Muscle of back (tissue), 11 donors: Measurements from ENCODE around the gene CA12. TPM values are rescaled to one million over a fixed set of nuclear protein-coding genes. Genes with fewer than 3 reads are reported as not detected.

Source experiments
- DNase-seq, 3 donors: peaks; one replicate each; pipeline versions ENCODE4 v3.0.0 to v3.0.0-alpha.2; 2013
- polyA plus RNA-seq, 10 donors: library from polyadenylated mRNA; unstranded; fragments of 120-200 nt; gene quantifications; one replicate each; pipeline ENCODE4 v1.2.1, GENCODE V29; 2013; ENCODE audit not compliant: insufficient read length in 10 of 10

Gene CA12
- polyA plus RNA-seq, 10 donors, result 0.39 to 1.9 (median 1.0) TPM

DNA sequence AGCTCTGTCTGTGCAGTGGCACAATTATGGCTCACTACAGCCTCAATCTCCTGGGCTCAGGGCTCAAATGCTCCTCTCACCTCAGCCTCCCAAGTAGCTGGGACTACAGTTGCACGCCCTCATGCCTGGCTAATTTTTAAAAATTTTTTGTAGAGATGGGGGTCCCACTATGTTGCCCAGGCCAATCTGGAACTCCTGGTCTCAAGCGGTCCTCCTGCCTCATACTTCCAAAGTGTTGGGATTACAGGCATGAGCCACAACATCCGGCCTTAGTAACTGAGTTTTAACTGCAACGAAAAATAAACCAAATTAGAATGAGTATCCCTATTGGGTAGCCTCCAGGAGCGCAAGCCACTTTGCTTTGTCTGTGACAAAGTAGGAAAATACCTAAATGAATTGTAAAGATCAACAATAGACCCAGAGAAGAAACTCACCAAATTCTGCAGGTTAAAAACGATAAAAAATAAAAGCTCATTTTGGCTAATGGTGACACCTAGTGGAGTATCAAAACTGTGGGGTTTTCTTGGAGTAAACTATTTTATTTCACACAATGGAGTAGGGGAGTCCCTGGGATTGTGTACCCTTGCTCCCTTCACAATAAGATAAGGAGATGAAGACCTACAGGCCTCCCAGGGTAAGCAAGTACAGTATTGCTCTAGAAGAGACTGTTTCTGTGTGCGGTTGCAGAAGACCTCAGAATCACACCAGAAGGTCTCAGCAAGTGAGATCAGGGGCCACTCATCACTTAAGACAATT lies 21.0 kb upstream of the CA12 start:
- peak; percentile 43 to 63 (median 46) for DNase-seq

DNA sequence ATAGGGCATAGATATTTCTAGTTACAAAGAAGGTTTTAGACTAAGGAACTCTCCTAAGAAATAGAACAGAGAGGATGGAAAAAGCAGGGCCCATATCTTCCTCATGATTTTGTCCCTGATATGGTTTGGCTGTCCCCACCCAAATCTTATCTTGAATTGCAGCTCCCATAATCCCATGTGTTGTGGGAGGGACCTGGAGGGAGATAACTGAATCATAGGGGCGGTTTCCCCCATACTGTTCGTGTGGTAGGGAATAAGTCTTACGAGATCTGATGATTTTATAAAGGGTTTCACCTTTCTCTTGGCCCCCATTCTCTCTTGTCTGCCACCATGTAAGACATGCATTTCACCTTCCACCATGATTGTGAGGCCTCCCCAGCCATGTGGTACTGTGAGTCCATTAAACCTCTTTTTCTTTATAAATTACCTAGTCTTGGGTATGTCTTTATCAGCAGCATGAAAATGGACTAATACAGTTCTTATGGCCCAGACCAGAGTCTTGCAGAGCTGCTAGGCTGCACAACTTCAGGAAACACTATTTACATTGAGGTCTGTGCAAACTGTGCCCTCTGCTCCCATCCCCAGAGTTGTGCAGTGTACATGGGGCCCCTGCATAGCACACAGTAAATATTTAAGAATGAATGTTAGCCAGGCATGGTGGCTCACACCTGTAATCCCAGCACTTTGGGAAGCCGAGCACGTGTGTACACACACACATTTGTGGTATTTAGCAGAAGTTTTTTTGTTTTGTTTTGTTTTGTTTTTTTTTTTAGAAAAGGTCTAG lies 20.3 kb upstream of the CA12 start:
- no peak for DNase-seq

DNA sequence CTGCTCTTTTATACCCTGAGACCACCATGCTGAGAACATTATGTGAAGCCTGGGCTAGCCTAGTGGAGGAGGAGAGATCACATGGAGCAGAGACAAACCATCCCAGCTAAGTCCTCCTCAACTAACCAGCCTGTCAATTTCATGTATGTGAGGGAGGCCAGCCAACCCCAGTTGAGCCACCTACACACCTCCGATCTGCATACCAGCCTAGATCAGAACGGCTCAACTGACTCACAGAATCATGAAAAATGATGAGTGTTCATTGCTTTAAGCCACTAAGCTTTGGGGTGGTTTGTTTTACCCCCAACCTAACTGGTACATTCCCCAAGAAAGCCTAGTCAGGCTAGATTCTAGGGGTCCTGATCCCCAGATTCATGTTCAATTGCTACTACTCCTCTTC lies 19.4 kb upstream of the CA12 start:
- DNase-seq, result no peak

DNA sequence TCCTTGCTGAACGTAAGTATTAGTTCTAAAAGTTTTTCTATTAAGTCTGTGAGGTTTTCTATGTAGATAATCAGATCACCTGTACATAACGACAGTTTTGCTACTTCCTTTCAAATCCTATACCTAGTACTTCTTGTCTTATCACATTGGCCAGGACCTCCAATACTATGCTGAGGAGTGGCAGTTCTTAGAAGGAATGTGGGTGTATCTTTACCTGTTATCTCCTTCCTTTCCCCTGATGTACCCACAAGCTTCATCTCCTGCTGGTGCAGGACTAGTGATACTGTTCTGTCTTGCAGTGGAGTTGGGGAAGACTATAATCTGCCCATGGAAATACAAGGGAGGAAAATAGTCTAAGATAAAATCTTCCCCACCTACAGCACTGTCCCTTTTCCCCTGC lies 16.8 kb upstream of the CA12 start:
- no peak for DNase-seq

DNA sequence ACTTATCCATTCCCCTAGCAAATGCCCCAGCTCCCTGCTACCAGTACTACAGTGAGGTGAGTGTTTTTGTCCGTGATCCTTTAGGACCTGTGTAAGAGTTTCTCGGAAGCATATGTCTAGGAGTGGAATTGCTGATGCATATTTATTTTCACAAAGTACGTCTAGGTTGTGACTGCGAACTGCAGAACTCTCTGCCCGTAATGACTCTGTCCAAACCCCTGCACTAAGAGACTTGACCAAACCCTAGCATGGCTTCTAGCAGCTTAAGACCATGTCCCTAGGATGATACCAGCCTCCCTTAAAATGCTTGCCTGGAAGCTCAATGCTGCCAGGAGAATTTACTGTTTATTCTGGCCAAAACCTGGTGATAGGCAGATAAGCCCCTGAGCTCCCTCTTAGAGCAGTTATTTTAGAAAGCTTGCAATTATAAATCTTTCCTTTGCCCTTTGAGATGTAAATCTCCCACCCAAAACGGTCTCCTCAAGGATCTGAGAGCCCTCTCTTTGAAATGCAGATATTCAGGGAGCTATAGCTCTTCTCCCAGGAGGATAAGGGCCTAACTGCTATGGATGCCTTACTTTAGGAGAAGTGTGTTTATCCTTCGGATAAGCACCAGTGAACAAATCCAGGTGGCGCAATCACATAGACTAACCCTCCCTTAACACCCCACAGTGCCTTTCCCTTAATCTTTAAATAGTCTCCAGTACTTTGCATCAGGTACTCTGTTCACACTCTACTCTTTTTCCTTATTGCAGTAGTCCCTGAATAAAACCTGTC lies 14.7 kb upstream of the CA12 start:
- DNase-seq, result no peak

DNA sequence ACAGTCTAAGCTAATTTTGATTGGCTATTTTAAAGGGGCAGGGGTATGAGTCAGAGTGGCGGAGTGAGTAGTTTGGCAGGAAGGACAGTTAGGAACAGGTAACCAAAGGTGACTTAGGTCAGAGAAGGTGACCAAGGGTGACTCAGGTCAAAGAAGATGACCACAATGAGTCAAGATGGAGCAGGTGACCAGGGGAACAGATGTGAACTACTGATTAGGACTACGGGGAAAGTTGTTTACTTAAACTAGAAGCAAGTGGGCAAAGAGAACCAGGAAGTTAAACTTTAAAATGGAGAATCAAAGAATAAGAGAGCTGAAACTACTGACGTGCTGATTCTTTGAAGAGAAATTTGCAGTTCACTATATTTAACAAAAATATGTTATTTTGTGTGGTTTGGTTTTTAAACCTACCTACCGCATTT lies 14.1 kb upstream of the CA12 start:
- DNase-seq, result no peak

DNA sequence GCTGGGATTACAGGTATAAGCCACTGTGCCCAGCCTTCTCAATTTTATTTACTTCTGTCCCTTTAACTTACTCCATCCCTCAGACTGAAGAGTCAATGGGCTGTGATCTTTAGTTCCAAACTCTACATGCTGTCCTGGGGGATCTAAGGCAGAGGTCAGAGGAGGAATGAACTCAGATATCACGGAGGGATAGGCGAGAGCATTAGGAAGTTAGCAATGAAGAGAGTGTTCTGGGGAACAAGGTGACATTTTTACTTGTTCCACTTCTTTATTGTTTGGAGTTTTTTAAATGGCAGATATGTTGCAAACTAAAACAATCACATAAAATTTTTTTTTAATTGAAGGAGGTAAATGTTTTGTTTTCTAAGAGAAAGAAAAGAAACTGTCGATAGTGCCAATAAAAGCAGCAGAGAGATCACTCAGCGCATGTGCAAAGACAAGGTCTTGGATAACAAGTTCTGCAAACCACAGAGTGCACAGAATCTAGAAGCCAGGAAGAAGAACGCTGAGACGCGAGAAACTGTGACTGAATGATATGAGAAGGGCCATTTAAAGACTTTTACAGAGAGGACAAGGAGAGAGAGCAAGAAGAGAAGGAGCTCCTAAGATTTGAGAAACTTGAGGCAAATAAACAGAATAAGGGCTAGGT lies 10.8 kb upstream of the CA12 start:
- DNase-seq, result no peak

DNA sequence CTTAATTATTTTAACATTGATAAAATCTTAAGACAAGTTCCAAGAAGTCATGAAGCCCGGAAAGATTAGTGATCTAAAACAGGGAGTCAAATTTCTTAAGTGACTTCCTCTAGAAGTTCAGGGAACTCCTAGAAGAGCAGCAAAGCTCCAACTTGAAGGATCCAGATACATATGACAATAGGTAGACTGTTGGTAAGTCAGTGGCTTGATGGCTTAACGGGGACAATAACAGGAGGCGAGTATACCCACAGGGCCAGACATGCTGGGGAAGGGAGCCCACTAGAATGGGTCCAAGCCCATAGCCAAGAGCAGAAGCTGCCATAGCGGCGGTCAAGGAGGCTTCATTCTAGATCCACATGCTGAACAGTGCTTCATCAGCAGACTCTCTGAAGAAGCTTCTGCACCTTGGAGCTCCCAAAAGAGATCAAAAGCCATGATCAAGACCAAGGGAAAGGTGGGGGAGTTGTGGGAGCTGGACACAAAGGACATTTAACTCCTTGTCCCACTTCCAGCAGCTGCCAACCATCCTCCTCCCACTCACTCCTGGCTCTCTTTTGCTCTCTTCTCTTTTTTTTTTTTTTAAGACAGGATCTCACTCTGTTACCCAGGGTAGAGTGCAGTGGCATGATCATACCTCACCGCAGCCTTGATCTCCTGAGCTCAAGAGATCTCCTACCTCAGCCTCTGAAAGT lies 10.2 kb upstream of the CA12 start:
- no peak for DNase-seq

DNA sequence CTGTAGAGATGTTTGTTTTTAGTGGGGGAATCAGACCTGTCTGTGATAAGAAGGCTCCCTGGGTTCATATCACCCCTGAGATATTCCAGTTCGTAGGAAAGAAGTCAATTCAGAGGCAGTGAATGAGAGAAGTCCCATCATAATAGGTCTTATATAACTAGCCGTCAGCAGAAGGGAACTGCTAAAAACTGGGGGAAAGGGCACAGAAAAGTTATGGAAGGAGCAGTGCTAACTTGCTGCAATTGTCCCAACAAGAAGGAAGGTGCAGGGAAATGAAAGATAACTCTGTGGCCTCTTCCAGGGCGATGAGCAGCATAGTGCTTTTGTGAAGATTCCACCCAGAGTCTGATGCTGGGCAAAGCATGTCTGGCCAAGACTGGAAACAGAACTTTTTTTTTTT lies 9.0 kb upstream of the CA12 start:
- DNase-seq, result no peak

DNA sequence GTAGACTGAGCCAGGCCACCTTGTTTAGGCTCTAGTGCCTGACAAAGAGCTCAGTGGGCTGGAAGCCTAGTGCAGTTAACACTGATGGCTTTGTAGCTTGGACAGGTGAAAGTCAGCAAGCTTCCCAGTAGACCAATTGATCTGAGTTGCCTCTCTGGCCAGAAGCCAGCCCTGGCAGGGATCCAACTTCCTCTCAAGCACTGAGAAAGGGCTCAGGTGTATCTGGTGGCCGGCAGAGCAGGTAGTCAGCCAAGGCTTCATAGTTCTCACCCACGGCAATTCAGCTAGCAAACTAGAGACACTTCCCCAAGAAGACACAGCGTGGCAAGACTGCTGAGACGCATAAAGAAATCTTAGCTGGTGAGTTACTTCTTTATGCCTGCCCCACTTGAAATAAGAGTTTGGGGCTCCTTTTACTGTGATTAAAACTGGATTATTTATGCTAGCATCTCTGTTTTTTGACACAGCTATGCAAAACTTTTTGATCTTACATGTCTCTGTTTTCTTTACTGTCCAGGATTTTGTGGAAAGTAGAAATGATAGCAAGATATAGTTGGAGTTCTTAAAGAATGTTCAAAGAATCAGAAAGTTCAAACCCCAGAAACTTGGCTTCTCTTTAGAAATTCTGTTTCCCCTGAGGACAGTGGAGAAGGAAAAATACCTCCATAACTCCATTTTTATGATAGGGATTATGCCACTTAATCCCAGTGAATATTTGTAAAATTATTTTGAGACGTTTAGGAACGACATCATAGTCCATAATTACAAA lies 8.4 kb upstream of the CA12 start:
- no peak for DNase-seq

DNA sequence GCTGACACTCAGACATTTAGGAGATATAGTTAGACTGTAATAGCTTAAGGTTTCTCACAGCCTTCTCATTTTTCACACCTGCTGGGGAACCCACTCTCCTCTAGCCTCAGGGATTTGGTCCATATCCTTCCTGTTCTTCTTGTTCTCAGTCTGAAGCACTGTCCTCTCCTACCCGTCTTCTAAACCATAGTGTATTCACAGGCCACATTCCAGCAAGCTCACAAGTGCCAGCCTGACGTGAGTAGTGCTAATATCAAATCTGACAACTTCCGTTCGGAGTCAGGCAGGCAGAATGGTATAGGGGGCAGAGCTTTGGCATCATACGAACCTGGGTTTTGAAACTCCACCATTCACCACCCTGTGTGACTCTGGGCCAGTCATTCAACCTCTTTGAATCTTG lies 6.9 kb upstream of the CA12 start:
- no peak for DNase-seq

DNA sequence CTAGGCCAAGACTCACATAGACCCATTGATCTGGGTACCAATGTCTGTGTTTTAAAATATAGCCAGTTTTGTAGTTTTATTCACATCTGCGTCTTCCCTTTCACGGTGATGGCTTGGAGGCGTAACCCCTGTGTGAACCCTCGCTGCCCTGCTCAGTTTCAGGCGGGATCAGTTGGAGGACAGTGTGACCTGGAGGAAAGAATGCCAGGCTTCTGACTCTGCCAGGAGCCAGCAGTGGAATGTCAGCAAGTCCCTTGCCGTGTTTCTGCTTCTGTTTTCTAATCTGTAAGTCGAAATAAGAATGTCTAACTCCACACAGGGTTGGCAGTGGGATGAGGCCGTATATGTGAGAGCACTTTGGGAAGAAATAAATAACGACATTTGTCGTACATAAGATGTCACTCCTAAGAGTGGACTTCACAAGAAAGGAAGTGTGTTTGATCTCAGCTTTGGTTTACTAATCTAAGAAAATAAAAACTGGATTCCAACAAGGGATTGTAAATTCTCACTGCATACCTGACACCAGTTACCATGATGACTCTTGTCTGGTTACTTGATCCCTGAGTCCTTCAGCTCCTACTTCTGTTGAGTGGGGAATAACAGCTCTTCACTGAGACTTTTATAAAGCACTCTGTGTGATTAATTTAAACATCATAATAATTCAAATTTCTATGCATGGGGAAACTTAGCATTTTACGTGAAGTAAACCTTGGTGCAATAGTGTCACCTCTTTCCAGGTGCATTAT lies 6.3 kb upstream of the CA12 start:
- DNase-seq, result no peak

DNA sequence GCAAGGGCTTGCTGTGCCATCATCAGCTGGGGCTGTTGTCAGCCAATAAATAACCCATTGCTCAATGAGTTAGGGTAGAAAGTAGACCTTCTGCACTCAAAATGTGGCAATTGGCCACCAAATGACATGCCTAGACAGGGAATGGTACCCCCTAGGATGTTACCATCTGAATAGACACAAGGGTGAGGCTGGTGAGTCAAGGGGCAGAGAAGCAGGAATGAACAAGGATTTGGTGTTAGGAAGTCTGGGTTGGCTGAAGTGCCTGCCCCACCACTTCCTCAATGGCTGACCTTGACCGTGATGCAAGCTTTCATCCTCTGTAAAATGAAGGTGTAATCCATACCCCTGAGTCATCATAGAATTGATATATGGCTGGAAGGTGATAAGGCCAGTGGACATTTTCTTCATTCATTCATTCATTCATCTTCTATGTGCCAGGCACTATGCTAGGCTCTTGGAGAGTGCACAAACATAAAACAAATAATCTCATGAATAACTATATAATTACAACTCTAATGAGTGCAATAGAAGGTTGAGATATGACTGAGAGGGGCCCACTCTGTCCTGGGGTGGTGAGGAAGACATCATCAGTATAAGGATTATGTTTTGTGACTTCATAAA lies 4.4 kb upstream of the CA12 start:
- DNase-seq, result no peak

DNA sequence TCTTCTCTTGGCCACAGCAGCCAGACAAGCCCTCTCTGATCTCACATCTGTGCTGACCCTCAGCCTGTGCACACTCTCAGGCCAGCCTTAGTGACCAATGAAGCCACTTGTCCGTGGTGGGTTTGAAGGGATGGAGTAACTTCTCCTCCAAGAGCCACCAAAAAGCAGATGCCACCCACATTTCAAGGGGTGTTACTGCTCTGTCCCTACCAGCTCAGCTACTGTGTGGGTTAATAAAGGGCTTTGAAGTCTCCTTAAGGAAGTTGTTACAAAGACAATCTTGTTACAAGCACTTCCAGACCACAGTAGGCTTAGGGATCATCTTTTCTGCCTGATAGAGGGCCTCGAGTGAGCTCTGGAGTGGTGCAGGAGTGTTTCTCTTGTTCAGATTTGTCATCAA lies 3.3 kb upstream of the CA12 start:
- no peak for DNase-seq

DNA sequence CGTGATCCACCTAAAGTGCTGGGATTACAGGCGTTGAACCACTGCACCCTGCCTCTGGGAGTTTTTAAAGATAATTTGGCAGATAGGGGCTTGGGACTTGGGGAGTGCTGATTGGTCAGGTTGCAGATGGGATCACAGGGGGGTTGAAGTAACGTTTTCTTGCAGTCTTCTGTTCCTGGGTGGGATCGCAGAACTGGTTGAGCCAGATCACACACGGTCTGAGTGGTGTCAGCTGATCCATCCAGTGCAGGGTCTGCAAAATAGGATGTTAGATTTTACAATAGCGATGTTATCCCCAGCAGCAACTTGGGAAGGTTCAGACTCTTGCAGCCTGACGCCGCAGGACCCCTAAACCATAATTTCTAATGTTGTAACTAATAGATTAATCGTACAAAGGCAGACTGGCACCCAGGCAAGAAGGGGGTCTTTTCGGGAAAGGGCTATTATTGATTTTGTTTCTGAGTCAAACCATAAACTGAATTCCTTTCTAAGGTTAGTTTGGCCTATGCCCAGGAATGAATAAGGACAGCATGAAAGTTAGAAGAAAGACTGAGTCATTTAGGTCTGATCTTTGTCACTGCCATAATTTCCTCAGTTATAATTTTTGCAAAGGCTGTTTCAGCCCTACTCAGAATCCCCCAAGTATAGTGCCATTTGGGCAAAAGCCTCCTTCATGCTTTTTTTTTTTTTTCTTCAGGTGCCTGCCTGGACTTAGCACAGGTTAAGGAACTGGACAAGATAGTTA lies 1.5 kb upstream of the CA12 start:
- DNase-seq, result no peak

DNA sequence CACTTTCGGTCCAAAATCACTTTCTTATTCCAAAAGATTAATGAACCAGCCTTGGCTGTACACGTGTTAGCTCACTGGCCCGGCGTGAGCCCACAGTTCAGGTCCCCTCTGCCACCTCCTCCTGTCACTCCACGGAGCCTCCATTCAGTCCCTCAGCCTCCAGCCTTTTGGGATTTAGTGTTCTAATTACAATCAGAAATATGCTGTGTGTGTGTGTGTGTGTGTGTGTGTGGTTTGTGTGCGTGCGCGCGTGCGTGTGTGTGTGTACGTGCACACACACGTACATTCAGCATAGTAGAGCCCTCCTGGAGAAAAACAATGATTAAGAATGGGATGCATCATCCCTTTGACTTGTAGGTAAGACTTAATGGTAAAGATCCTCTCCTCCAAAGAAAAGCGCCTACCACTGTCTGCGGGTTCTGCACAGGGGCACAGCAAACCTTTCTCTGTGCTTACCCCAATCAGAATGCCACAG lies 801 bp downstream of the CA12 start:
- DNase-seq, result peak in 1 of 3 donors; percentile 45

DNA sequence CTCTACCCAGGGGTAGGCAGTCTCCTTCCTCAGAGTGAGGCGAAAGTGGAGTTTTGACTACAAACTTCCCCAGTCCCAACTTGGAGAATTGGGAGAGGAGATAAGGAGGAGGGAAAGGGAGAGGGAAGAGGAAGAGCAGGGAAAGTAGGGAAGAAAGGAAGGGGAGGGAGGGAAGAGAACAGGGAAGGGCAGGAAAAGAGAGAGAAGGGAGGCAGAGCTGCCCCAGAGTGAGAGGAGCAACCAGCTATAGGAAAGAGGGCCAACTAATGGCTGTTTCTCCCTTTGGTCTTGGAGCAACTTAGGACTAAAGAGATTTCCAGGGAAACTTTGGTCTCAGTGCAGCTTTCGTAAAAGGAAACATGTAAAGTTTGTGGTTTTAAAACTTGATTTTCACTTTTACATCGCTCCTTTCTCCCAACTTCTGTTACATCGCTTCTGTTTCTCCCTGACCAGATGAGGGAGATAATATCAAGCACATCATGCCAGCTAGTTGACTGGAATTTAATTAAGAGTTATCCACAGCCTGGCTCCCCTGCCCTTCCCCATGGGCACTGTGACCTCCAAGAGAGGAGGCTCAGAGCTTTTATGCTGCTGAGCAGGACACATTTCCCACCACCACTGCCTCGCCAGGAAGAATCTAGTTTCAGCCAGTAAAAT lies 1.4 kb downstream of the CA12 start:
- no peak for DNase-seq
